Stimulated activated CD4-positive, alpha-beta T cell treated with anti-CD3 and anti-CD28 coated beads, Interleukin-4, amount 100 ng/mL, for 1 hour (primary cell): ENCODE data around the gene SEC16A.

Experiments used
- DNase-seq: peaks from one replicate; pipeline ENCODE4 v3.0.0-alpha.2; 2020

SEC16A gene

DNA sequence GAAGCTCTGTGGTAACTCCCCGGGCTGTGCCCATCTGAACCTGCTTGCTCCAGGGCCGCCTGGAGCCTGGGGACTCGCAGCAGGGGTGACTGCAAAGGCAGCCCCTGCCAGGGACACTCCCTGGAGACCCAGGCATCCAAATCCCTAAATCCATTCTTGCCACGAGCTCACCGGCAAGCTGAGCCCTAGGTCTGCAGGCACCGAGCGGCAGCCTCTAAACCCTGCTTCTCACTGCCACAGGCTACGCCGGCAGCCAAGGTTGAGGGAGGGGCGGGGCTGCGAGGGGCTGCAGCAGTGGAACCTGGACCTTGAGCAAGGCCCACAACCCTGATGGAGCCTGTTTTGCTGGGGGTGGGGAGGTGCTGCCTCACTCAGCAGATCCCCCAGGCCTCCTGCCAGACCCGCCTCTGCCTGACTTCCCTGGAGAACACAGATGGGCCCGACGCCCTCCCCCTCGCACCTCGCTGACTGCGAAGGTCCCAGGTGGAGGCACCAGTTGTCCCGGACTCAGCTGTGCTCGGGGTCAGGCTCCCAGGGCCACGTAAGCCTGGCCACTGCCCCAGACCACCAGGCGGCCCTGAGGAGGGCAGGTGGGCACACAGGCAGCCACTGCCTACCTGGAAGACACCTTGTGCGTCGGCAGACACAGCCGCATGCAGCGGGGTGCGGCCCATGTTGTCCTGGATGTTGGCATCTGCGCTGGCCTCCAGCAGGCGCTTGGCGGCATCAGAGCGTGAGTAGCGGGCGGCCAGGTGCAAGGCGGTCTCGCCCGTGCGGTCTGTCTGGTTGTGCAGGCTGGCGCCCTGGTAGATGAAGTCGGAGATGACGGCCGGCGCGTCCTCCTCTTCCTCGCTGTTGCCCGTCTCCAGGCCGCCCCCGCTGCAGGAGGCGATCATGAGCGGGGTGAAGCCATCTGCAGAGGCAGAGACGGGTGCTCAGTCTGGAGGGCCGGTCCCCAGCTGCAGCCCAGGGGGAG, 17.4 kb upstream of the SEC16A start:
- no peak for DNase-seq

DNA sequence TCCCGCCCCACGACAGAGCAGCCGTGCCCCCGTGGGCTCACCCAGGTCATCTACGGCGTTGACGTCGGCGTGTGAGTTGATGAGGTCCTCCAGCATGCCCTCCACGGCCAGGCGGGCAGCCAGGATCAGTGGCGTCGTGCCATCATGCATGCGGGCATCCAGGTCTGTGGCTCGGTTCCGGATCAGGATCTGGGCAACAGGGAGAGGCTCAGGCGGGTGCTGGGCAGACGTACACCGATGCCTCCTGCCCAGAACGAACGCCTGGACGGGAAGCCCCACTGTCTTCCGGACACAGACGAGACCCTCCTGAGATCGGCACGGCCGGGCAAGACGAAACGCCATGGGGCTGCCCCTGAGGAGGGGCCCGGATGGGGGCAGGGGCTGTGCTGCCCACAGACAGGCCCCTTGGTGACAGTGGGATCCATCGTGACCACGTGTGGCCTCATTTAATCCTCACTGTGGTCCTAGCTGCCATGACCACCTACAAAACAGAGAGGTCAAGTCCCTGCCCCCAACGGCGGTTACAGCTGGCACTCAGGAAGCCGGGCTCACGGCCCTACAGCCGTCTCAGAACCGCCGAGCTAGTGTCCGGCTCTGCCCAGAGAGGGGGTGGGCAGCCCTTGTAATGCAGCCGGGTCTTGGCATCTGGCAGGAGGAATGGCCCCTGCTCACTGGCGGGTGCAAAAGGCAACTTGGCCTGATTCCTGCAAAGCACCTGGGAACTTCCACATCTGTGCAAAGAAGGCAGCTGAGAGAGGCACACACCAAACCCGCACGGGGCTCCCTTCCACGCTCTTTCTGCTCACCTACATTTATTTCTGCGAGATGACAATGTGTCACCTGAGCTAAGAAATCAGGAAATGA, 16.5 kb upstream of the SEC16A start:
- DNase-seq, result no peak

DNA sequence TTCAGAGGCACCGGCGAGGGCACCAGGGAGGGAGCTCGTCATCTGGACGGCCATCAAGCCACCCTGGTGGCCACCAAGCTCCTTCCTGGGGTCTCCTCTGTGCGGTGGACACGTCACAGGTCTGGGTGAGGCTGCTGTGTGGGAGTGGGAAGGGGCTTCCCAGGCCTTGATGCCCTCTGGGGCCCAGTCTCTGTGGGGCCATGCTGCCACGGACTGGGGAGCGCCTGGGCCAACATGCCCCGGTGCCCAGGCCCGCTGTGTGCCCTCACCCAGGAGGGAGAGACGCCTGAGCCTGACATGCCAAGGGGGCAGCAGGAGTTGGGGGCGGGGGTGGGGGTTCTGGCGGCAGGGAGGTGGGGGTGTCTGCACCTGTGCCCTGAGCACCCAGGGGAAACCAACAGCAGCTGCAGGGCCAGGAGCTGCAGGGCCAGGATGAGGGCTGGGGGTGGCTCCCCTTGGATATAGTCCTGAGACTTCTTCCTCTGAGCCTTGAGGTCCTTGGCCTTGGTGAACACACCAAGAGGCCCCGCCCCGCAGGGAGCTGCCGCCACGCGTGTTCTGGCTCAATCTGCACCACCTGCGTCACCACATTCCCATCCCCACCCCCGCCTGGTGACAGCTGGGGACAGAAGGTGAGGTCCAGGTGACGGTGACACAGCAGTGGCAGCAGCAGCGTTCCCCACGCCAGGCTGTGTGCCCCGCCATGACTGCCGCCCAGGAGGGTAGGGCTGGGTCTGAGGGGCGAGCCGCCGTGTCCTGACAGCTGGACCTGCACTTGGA, 15.3 kb upstream of the SEC16A start:
- DNase-seq, result no peak

DNA sequence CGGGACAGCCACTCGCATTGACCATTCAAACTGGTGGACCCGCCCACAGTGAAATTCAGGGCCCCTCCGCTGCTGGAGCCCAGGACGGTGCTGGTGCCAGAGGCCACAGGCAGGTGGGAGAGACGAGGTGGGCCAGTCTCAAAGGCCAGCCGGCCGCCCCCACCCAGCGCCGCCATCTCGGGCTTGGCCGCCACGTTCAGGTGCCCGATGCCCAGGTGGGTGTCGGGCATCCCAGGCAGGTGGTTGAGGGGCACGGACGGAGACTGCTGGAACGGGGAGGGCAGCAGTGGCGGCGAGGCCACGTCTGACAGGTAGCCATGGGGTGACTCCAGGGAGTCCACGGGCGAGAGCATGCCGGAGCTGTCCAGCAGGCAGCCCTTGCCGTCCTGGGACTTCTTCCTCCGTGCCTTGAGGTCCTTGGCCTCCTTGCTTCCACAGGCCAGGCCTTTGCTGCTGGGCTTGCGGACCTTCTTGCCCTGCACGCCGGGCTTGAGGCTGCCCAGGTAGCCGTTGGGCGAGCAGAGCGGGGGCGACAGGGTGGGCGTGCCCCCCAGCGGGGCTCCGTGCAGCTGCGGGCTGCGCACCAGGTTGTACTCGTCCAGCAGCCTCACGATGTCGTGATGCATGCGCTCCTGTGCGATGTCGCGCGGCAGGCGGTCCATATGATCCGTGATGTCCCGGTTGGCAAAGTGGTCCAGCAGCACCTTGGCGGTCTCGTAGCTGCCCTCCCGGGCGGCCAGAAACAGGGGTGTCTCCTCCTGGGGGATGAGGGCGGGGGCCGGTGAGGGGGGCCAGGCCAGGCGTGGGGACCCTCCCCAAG, 14.2 kb upstream of the SEC16A start:
- no peak for DNase-seq

DNA sequence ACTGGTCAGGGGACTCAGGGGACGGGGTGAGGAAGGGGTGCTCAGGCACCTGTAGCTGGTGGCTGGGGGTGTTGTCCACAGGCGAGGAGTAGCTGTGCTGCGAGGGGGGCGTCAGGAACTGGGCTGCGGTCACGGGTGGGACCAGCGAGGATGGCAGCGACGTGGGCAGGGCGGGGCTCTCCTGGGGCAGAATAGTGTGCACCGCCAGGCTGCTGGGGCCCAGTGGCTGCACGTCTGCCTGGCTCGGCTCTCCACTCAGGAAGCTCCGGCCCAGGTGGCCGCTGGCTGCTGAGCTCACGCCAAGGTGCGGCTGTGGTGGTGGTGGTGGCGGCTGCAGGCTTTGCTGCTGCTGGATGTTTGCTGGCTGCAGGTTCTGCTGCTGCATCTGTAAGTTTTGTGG, 13.3 kb upstream of the SEC16A start:
- no peak for DNase-seq

DNA sequence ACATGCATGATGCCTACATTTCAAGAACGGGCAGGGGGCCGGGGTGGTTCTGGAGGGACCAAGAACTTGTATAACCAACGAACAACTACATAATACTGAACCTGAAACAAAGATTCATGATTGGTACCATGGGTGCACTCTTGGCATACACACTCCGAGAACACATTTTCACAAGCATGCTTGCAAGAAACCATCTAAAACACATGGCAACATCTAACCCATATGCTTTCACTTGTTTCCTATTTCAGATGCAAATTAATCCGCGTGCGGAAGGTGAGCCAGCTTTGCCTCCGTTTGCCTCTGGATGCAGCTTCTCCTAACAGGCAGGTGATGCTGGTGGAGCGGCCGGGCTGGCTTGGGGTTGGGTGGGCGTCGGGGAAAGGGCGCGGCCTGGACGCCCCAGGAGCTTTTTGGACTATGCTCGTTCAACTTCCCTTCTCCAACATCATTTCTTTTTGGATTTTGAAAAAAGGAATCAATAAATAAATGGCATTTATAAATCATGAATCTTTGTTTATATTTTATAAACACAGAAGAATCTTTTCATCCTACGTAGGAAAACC, 12.5 kb upstream of the SEC16A start:
- DNase-seq, result no peak

DNA sequence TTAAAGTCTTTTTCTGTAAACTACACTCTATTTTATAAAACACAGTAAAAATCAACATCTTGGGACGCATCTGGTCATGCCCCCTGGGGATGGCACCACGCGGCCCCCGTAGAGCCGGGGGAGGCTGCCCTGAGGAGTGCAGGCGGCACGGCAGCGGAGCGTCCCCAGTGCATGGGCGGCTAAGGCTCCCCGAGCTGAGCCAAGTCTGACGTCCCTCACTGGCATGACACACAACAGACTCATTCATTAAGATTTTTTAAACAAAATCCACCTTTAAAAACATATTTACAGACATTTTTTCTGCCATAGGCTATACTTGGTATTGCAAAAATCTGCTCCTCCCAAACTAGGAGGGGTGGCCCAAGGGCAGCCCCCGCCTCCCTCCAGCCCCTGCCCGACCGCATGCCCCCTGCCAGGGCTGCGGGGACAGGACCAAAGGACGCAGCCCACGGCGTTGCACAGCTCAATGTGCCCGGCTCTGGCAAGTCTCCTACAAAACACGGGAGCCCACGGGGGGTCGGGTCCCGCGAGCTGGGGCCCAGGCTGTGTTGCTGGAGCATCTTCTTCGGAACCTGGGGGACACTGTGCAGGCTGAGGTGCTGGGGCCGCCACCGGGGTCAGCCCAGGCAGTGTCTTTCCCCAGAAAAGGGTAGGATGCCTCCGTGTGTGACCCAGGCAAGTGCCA, 11.8 kb upstream of the SEC16A start:
- DNase-seq, result no peak

DNA sequence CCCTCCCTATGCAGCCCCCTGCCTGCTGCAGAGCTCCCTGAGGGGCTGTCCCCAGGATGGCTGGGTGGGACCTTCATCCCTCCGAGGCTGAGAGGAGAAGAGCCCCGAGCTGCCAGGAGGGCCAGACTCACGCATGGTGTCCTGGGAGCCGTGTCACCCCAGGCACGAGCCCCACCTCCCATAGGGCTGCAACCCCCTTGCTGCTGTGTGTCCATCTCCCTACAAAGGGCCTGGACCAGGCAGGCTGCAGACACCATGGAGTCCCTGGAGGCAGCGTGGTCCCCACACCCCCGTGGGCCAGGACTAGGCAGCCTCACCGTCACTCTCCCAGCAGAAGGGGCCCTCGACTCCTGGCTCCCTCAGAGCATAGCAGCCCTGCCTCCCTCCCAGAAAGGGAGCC, 11.2 kb upstream of the SEC16A start:
- DNase-seq, result no peak

DNA sequence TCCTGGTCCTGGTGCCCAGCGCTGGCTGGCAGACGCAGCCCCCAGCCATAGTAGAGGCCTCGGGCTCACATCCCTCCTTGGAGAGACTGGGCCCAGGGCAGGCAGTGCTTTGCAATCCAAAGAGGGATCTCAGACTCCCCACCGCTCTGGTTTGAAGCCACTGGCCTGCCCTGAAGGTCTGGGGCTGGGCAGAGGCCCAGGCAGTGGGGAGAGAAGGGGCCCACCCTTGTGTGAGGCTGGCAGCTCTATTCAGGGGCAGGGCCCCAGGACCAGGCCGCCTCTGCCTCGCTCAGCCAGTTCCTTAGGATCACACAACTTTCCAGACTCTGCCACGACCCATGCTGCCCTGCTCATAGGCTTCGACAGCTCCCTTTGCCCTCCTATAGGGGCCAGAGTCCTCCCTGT, 10.7 kb upstream of the SEC16A start:
- DNase-seq, result no peak

DNA sequence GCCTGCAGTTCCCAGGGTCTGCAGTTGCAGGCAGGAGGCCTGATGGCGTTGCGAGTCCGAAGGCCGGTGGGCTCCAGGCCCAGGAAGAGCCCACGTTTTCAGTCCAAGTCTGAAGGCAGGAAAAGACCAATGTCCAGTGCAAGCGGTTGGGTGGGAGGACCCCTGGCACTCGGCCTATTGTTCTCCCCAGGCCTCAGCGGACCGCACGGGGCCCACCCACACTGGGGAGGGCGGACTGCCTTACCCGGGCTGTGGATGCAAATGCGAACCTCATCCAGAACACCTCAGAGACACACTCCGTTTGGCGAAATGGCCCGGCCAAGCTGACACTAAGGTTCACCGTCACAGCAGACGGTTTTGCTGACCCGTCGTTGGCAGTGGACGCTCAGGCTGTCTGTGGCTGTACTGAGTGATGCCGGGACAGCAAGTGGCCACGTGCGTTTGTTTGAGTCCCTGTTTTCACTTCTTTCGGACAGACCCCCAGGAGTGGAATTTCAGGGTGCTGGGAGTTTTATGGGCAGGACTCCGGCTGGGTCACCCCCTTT, 10.2 kb upstream of the SEC16A start:
- no peak for DNase-seq

DNA sequence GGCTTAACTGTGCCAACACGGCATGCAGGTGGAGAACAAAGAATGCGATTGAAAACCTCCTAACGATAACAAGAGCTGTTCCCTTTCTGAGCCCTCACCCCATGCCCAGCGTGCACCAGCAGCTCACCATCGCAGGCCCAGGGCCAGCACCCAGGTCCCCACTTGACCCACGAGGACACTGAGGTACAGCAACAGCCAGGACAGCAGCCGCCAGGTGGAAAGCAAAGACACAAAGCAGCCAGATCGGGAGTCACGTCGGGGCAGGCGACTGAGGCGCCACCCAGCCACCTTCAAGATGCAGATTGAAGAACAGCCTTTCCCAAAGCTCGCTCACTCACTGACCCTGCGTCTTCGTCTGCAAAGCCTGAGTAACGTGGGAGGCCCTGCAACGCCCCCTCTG, 6.9 kb upstream of the SEC16A start:
- DNase-seq, result no peak

DNA sequence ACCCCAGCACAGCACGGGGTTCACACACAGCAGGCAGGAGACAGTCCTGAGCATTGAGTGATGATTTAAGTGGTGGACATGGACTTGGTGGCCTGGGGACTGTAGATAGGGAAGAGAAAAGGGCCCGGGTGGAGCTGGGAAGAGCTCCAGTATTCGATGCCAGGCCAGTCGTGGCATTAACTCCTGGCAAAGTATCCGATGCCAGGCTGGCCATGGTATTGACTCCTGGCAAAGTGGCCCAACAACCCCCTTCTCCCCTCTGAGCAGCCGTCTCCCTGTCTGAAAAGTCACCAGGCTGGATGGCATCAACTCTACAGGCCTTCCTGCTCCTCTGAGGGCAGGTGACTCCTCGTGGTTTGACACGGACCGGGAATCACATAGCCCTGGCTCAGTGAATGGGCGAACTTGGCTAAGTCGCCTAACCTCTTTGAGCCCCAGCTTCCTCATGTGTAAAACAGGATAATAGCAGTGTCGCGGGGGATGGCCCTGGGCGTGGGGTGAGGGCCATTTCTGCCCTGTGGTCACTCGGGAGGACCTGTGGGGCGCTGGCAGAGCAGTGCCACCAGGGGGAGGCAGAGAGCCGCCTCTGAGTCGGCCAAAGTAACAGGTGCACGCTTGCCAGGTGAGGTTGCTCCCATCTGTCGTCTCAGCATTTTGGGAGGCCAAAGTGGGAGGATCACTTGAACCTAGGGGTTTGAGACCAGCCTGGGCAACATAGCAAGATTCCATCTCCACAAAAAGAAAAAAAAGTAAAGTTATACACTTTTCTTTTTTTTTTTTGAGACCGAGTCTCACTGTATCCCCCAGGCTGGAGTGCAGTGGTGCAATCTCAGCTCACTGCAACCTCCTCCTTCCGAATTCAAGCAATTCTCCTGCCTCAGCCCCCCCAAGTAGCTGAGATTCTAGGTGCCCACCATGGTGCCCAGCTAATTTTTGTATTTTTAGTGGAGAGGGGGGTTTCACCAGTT, 5.7 kb upstream of the SEC16A start:
- DNase-seq, result peak; percentile 78

DNA sequence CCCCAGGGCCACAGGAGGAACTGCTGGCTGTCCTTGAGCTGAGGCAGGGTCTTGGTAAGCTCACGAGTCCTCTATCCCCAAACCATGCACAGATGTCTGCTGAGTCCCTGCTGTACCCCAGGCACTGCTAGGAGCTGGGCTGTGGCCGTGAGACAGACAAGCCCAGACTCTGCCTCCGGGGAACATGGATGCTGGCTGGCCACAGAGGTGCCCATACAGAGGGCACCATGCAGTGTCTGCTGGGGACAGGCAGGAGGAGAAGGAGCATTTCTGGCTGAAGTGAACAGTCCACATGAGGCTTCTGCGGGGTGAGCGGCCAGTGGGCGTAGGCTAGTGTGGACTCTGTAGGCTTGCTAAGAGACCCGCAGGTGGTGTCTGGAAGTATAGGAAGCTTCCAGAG, 4.8 kb upstream of the SEC16A start:
- no peak for DNase-seq

DNA sequence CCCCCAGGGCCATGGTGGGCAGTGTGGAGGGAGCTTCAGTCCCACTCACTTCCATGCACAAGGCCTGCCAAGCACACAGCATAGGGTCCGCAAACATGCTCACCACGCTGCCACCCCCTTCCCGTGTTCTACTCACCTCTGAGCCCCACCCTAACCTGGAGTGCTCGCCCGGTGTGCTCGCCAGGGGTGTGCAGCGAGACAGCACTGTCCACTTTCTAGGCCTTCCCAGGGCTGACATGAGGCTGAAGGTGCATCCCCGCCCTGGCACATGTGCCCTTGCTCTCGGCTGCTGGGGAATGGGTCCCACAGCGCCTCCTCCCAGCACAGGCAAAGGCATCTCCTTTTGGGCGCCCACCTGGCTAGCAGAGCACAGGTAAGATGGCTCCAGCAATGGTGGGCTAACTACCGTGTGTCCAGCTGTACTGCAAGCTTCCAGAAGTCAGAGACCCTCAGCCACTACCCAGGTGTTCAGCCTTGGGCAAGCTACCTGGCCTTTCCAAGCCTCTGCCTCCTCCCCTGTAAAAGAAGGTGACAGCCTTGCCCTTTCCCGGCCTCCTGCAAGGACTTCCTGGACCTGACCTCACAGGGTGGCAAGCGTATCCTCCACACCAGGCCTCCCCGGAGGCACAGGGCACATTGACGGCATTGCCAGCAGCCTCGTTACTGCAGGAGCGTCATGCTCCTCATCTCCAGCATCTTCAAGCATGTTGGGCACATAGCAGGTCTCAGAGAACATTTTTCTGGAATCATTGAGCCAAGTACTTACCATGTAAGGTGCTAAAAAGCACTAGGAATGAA, 4.2 kb upstream of the SEC16A start:
- no peak for DNase-seq

DNA sequence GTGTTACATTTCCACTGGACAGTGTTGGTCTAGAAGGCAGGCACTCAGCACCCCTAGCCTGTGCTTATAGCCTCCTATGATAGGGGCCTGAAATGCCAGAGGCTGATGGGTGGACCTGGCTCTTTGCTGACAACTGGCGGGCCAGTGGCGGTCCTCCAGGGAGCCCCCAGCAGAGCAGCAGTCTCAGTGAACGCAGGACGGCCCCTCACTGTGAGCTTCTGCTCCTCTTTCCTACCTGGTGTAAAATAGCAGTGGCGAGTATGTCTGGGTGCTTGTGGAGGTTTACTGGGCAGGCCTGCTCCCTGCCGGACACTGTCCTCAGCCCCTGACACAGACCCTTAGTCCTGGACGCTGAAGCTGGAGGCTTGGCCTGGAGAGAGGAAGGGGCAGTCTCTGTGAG, 3.3 kb upstream of the SEC16A start:
- DNase-seq, result no peak

DNA sequence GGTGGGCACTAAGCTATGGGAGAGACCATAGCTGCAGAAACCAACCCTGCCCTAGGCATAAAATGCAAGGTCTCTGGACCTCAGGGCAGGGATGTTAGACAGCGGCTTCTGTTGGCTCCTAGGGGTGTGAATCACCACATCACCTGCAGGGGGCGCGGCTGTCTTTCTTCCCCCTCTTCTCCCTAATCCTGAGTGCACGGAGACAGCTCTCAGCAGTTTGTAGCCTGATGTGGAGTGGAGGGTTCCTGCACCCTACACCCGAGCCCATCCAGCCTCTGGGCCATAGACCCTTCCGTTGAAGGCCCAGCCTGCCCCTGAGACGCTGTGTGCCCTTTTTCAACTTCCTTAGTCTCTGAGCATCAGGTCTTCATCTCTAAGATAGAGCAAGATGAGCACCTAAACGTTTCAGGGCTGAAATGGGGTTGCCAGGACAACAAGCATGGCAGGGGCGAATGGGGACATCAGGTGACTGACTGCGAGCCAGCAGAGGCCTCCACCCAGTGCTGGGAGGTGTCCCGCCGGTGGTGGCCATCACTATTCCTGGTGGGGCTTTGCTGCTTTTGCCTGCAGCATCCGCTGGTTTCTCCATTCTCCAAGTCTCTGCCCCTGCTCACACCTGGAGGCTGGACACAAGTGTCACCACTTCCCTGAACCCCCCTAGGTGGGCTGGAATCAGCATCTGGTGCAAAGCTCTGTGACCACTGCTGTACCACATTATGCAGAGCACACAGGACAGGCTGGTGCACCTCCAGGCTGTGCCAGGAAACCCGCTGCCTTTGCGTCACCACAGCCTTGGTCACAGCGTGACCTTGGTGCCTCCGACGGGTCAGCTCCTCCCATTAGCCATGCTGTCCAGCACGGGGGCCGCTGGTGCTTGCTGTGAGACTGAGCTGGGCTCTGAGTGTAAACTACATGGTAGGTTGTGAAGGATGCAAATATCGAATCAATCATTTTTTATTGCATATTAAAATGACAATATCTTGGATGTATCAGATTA, 2.5 kb upstream of the SEC16A start:
- peak; percentile 85 for DNase-seq
